Measurements from ENCODE around the gene CEP76. TPM values are rescaled to one million over a fixed set of nuclear protein-coding genes. Genes with fewer than 3 reads are reported as not detected.

CEP76 gene
- total RNA-seq, 4 donors from 2014 or later: 11.5 to 28.2 (median 15.5) TPM

DNA sequence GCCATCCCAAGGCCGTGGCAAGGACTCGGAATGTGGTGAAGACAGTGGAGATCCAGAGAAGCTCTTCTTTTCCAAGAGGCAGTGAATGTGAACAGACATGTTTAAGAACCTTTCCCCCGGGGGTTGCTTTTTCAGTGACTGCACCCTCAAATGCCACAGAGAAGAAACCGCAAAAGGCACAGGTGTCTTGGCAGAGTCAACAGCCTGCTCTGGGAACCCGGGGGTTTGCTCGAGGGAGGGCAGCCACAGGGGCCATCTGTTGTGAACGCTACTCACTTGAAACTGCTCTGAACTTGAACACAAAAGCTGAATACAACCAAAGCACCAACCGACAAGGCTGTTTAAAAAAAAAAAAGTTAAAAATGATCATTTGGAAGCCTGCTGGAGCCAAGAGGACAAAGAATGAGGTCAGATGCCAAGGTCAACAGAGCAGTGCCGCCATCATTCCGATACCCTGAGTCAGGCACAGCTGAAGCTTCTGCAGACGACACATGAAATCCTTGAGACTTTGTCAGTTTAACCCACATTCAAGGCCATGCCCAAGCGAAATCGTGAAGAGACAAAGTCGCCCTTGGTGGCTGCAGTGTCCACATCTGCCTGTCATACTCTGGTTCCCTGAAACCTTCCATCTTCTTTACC is 47.7 kb upstream of the CEP76 start:
- TF ChIP-seq, protein P1, sequence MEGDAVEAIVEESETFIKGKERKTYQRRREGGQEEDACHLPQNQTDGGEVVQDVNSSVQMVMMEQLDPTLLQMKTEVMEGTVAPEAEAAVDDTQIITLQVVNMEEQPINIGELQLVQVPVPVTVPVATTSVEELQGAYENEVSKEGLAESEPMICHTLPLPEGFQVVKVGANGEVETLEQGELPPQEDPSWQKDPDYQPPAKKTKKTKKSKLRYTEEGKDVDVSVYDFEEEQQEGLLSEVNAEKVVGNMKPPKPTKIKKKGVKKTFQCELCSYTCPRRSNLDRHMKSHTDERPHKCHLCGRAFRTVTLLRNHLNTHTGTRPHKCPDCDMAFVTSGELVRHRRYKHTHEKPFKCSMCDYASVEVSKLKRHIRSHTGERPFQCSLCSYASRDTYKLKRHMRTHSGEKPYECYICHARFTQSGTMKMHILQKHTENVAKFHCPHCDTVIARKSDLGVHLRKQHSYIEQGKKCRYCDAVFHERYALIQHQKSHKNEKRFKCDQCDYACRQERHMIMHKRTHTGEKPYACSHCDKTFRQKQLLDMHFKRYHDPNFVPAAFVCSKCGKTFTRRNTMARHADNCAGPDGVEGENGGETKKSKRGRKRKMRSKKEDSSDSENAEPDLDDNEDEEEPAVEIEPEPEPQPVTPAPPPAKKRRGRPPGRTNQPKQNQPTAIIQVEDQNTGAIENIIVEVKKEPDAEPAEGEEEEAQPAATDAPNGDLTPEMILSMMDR (IDR thresholded peaks at IDR 0.05): no peak
- TF ChIP-seq POLR2A (IDR thresholded peaks at IDR 0.05): no peak
- DNase-seq: peak in 2 of 3 donors; percentile 62 to 64
- no peaks in the 10 kb centered on the region for H3K36me3 ChIP-seq

DNA sequence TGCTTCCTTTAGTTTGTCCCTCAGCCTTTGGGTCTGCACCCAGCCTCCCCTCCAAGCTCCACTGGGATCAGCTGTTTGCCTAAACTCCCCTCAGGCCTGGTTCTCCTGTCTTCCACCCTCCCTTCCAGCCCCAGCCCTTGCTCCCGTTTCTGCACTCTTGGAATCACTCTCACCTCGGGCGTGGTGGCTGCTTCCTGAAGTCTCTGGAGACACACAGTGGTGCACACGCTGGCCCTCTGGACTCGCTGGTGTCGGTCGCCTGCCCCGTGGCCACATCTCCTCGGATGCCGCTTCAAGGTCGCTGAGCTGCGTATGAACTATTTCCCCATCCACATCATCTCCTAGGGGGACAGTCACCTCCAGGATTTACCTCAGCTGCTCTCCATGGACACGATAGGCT is 46.6 kb upstream of the CEP76 start:
- H3K4me3 ChIP-seq: no peak overlapping the region
- TF ChIP-seq, protein P1 (IDR thresholded peaks at IDR 0.05): no peak
- no peak for TF ChIP-seq POLR2A (IDR thresholded peaks at IDR 0.05)
- H3K4me1 ChIP-seq: no peaks in the 10 kb centered on the region
- H3K27me3 ChIP-seq: no peaks in the 10 kb centered on the region
- no peaks in the 10 kb centered on the region for H3K9me3 ChIP-seq
- no peak overlapping the region for H3K27ac ChIP-seq
- no peak for DNase-seq
- no peaks in the 10 kb centered on the region for H3K36me3 ChIP-seq

More for the DNA sequence above, 47.7 kb upstream of the CEP76 start:
- no peak overlapping the region for H3K27ac ChIP-seq
- H3K4me3 ChIP-seq: no peak overlapping the region
- no peaks in the 10 kb centered on the region for H3K4me1 ChIP-seq
- no peaks in the 10 kb centered on the region for H3K9me3 ChIP-seq
- no peaks in the 10 kb centered on the region for H3K27me3 ChIP-seq

DNA sequence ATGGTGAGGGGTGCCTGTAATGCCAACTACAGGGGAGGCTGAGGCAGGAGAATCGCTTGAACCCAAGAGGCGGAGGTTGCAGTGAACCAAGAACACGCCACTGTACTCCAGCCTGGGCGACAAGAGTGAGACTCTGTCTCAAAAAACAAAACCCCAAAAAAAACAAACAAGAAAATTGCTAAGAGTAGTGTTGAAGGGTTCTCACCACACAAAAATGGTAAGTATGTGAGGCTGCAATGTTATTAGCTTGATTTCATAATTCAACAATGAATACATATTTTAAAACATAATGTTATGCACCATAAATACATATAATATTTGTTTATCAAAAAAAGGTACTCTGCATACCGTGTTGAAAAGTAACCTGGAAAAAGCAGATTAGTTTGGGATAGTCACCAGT is 46.1 kb upstream of the CEP76 start:
- DNase-seq: no peak
- no peak overlapping the region for H3K4me3 ChIP-seq
- H3K27ac ChIP-seq: no peak overlapping the region
- no peaks in the 10 kb centered on the region for H3K36me3 ChIP-seq
- no peaks in the 10 kb centered on the region for H3K4me1 ChIP-seq
- H3K9me3 ChIP-seq: no peaks in the 10 kb centered on the region
- TF ChIP-seq, protein P1 (IDR thresholded peaks at IDR 0.05): no peak
- no peaks in the 10 kb centered on the region for H3K27me3 ChIP-seq

DNA sequence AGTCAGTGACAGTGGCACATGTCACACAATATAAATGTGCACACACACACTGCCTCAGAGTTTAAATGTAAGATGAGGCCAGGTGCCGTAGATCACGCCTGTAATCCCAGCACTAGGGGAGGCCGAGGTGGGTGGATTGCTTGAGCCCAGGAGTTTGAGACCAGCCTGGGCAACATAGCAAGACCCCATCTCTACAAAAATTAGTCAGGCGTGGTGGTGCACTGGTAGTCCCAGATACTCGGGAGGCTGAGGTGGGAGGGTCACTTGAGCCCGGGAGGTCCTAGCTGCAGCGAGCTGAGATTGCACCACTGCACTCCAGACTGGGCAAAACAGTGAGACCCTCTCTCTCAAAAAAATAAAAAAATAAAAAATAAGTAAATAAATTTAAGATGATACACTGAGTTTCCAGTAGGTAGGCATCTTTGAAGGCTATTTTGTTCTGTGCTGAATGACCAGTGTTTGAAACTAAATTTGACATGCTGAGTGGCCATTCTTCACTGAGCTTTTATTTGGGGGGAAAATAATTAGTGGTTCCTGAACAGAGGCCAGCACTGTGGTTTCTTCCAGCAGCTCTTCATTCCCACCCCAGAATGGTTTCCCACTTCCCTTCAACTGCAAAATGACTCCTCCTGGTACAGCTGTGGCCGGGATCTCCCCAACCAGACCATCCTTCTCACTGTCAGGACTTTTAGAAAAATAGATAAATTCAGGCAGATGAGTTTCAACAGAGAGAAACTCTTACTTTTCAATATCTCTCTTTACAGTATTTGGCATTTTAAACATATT is 45.2 kb upstream of the CEP76 start:
- Histone ChIP-seq H3K4me3 (no peak overlapping the region), H3K27me3 (no peaks in the 10 kb centered on the region), H3K27ac (no peak overlapping the region), H3K36me3 (no peaks in the 10 kb centered on the region), H3K9me3 (no peaks in the 10 kb centered on the region), H3K4me1 (no peaks in the 10 kb centered on the region)
- no peak for DNase-seq
- TF ChIP-seq POLR2A (IDR thresholded peaks at IDR 0.05): no peak
- TF ChIP-seq, protein P1 (IDR thresholded peaks at IDR 0.05): no peak

DNA sequence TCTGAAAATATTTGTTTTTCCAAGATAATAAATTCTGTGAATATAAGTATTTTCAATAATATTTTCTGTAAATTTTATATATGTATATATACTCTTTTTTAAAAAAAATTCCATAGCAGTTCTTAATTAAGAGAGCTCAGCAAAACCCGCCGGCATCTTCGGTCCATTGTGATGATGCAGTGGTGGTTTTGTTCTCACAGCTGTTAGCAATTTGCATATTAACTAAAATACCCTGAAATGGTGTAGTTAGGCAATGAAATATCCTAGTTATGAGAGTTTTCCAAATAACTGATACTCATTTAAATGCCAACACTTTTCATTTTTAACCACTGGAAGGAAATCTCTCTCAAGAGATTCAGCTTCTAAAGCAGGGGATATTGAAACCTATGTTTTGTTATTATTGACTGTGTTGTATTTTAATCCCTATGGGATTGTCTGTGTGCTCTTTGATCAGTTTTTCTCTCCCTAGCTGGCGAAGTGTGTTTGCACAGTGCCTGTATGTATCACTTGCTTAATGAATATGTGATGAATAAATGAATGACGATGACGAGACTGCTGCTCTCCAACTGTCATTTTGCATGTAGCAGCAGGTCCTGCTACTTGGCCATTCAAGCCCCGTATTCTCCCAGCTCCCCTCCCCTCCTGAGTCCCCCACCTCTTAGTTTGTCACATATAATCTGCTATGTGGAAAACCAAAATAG is 42.7 kb upstream of the CEP76 start:
- DNase-seq: no peak
- Histone ChIP-seq H3K4me3 (no peak overlapping the region), H3K36me3 (no peaks in the 10 kb centered on the region), H3K27ac (no peak overlapping the region), H3K4me1 (no peaks in the 10 kb centered on the region), H3K27me3 (no peaks in the 10 kb centered on the region), H3K9me3 (no peaks in the 10 kb centered on the region)
- no peak for TF ChIP-seq POLR2A (IDR thresholded peaks at IDR 0.05)
- TF ChIP-seq, protein P1 (IDR thresholded peaks at IDR 0.05): no peak

Data from Peyer's patch (tissue), 4 donors.